Psoas muscle (tissue), 8 donors: ENCODE measurements around the gene ARAP1. TPM values are rescaled to one million over a fixed set of nuclear protein-coding genes. Genes with fewer than 3 reads are reported as not detected.

Source experiments
- ATAC-seq, 4 donors: fragments of 200-7000 bp; cut with Tn5 transposase; one replicate each; pipeline ENCODE4 v1.9.1; 2020; ENCODE audit warnings: moderate library complexity in 3 of 4, mild to moderate bottlenecking in 2 of 4
- DNase-seq, 2 donors: peaks; one replicate each; pipeline ENCODE4 v3.0.0-alpha.2; 2020
- H3K27ac ChIP-seq: fragments of 200-600 bp; one replicate; pipeline ENCODE4 v1.8.0; 2022
- H3K27me3 ChIP-seq, 3 donors: fragments of 200-600 bp in 1 of 3; one replicate each; pipeline versions ENCODE4 v1.6.1 to v1.8.0; 2013 to 2022; ENCODE audit warnings: low read length in 2 of 3, mild to moderate bottlenecking in 2 of 3, moderate library complexity in 1 of 3; ENCODE audit not compliant: insufficient read depth in 3 of 3
- H3K36me3 ChIP-seq, 2 donors: fragments of 200-600 bp in 1 of 2; one replicate each; pipeline versions ENCODE4 v1.6.1 to v1.8.0; 2013 to 2022; ENCODE audit warnings: low read depth in 1 of 2, mild to moderate bottlenecking in 1 of 2, moderate library complexity in 1 of 2; ENCODE audit not compliant: insufficient read depth in 1 of 2
- H3K4me1 ChIP-seq: fragments of 200-600 bp; one replicate; pipeline ENCODE4 v1.8.0; 2022
- H3K4me3 ChIP-seq: fragments of 200-600 bp; one replicate; pipeline ENCODE4 v1.8.0; 2022; ENCODE audit warnings: mild to moderate bottlenecking
- H3K9me3 ChIP-seq: fragments of 200-600 bp; one replicate; pipeline ENCODE4 v1.8.0; 2022
- WGBS, 3 donors: extraction: QIAGEN DNeasy Blood & Tissue Kit; methylation state at CpG; one replicate each; pipeline versions ENCODE4 v1.1.6 to v1.1.7; 2013; 5-methylcytosine and 5-hydroxymethylcytosine counted together
- intact Hi-C, 2 donors: fragments of 100-400 bp; cut with DNase I; formaldehyde crosslinking; loops; one replicate each; pipeline versions ENCODE4 v1.11.0 to v1.14.2; 2022
- polyA plus RNA-seq, 3 donors: library from polyadenylated mRNA; stranded (reverse); fragments of 200-250 nt; gene quantifications; one replicate each; pipeline ENCODE4 v1.2.3, GENCODE V29; 2013
- total RNA-seq, 4 donors: library from RNA; stranded (reverse); fragmentation: NEBNext Ultra II Directional in 2 of 4; extraction: Animal tissue kit (Norgen Biotek cat#: 25700) in 2 of 4; gene quantifications; one replicate each; pipeline versions ENCODE4 v1.2.1 to v1.2.4, GENCODE V29; 2021 to 2023
- TF ChIP-seq, protein P1 (sequence below): fragments of 200-600 bp; IDR thresholded peaks from one replicate; pipeline ENCODE4 v1.8.0; 2022; ENCODE audit warnings: antibody characterized with exemption
- donor health status: healthy with polysubstance abuse.
- donor health status: DM: no; HTN: no; CAD: no; lungs with moderate emphysema.
- donor health status: Bipolar disorder and iron deficiency.
- donor health status: healthy.
- donor health status: DM: yes; HTN: yes; CAD: no.
- donor health status: DM: no; HTN: no; CAD: no.
- donor health status: DM: no; HTN: no; CAD: no.
- donor health status: DM: yes; HTN: yes; CAD: no.

Gene ARAP1
- total and polyA plus RNA-seq, 7 donors: 16.0 to 27.5 (median 18.6) TPM

DNA sequence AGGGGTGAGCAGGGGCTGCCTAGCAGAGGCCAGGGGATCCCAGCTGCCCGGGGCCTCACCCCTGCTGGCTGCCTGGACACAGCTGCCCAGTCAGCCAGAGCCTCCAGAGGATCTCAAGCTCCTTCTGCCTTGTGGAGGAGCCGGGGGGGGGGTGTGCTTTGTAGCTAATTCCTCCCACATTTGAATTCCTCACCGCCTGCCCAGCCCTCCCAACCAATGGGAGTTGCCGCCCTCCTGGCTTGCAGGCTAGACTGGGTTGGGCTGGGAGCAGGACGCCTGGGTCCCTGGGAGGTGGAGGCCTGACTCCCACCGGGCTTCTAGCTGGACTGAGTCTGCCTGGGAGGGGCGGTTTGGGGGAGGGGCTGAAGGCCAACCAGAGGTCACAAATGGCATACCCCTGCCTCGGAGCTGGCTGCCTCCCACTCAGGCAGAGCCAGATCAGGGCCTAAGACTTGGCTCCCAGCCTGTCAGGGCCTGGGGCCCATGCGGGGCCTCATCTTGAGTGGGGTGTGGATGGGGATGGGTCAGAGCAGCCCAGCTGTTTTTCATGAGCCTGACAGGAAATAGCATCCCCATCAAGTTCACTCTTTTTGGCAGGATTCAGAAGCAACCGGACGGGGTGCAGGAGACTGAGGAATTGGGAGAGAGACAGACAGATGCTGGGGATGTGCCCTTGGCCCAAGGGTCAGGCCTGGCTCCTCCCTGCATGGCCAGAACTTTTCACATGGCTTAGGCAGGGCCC, 48.8 kb downstream of the ARAP1 start:
- DNase-seq (peak; percentile 81 to 91), ATAC-seq (peak; percentile 38 to 75 (median 49))
- Histone ChIP-seq H3K27me3 (no peaks in the 10 kb centered on the region), H3K27ac (peak overlapping the region; percentile 5), H3K9me3 (no peaks in the 10 kb centered on the region), H3K4me3 (peak overlapping the region; percentile 34), H3K4me1 (no peaks in the 10 kb centered on the region), H3K36me3 (peaks cover 0 to 81% of the 10 kb centered on the region in 2 donors)
- intact Hi-C loops: no loop called here
- TF ChIP-seq, protein P1, sequence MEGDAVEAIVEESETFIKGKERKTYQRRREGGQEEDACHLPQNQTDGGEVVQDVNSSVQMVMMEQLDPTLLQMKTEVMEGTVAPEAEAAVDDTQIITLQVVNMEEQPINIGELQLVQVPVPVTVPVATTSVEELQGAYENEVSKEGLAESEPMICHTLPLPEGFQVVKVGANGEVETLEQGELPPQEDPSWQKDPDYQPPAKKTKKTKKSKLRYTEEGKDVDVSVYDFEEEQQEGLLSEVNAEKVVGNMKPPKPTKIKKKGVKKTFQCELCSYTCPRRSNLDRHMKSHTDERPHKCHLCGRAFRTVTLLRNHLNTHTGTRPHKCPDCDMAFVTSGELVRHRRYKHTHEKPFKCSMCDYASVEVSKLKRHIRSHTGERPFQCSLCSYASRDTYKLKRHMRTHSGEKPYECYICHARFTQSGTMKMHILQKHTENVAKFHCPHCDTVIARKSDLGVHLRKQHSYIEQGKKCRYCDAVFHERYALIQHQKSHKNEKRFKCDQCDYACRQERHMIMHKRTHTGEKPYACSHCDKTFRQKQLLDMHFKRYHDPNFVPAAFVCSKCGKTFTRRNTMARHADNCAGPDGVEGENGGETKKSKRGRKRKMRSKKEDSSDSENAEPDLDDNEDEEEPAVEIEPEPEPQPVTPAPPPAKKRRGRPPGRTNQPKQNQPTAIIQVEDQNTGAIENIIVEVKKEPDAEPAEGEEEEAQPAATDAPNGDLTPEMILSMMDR: no peak
- WGBS, 3 donors: 49 to 58% (median 56%) methylated on average over 9 to 11 of the region's 11 CpGs

DNA sequence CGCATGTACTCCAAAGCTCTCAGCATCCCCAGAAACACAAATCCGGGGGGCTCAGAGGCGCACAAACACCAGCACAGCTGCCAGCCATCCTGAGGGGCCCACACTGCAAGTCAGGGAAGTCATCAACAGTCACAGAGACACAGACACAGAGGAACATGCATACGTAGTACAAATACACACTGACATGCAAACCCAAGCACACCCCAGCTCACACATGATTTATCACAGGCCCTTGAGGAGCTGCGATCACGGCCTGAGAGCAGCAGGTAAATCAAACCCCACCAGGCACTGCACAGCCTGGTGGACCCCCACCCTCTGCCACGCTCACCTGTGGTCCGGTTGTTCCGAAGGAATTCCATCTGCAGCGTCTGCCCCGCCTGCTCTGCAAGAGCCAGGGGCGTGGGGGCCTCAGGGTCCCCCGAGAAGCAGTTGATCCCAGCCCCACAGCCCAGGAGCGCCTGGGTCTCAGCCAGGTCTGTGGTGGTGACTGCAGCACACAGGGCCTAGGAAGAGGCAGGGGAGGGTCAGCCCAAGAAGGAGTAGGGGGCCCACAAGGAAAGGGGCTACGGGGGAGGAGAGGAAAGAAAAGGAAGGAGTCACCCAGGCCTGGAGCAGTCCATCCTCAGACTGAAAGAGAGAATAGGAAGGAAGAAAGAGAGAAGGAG, 49.5 kb downstream of the ARAP1 start:
- peak in 1 of 4 donors; percentile 3 for ATAC-seq
- Histone ChIP-seq H3K4me1 (no peaks in the 10 kb centered on the region), H3K9me3 (no peaks in the 10 kb centered on the region), H3K4me3 (peak overlapping the region; percentile 34), H3K36me3 (peaks cover 0 to 81% of the 10 kb centered on the region in 2 donors), H3K27ac (no peak overlapping the region), H3K27me3 (no peaks in the 10 kb centered on the region)
- WGBS, 3 donors: 79 to 82% (median 81%) methylated on average over 15 of the region's 15 CpGs
- no peak for DNase-seq
- intact Hi-C loops: no loop called here
- TF ChIP-seq, protein P1: no peak

DNA sequence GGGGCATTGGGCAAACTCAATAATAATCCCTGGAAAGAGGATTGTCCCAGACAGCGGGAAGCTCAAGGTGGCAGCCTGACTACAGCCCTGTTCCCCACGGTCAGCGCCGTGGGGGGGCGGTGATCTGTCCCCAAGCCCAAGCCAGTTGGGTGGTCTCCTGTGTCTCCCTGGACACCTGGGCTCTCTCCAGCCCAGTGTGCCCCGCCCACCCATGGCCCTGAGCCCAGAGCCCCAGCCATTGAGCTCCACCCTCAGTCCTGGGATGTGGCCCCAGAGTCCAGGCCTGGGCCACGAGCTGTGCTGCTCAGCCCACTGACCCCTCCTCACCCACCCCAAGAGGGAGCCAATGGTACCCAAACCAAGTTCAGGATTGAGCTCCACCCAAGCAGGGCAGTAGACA, 50.1 kb downstream of the ARAP1 start:
- Histone ChIP-seq H3K27me3 (no peaks in the 10 kb centered on the region), H3K4me3 (peak overlapping the region; percentile 34), H3K4me1 (no peaks in the 10 kb centered on the region), H3K9me3 (no peaks in the 10 kb centered on the region), H3K36me3 (peaks cover 0 to 81% of the 10 kb centered on the region in 2 donors), H3K27ac (no peak overlapping the region)
- TF ChIP-seq, protein P1: no peak
- DNase-seq: no peak
- 77 to 79% (median 79%) methylated on average over 7 of the region's 7 CpGs for WGBS, 3 donors
- intact Hi-C loops: no loop called here
- ATAC-seq: no peak

DNA sequence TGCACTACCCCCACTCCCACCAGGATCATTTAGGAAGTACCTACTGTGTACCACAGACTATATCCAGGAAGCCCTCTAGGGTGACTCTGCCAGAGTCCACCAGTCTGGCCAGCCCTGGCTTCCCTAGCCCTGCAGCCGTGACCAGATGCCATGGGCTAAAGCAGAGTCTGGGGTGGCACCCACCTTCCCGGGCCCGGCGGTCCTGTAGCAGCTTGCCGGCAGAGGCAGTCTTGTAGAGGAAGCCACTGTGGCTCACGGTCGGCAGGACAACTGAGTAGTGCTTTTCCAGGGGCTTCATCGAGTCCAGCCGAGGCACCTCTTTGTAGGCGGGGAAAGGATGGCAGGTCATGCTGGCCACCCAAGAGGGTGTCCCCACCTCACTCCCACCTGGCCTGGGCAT, 50.7 kb downstream of the ARAP1 start:
- no peak for DNase-seq
- no peak overlapping the region for H3K4me3 ChIP-seq
- WGBS, 3 donors: 86 to 89% (median 87%) methylated on average over 10 of the region's 10 CpGs
- no peak for ATAC-seq
- no peaks in the 10 kb centered on the region for H3K9me3 ChIP-seq
- no peak overlapping the region for H3K27ac ChIP-seq
- intact Hi-C loops: no loop called here
- no peaks in the 10 kb centered on the region for H3K27me3 ChIP-seq
- H3K4me1 ChIP-seq: no peaks in the 10 kb centered on the region
- H3K36me3 ChIP-seq: peaks cover 0 to 81% of the 10 kb centered on the region in 2 donors
- TF ChIP-seq, protein P1: no peak
